Mesenchymal stem cell (in vitro differentiated cells and primary cell): ENCODE data around the gene VRK2.

ENCODE experiments used
- DNase-seq: peaks from one replicate; pipeline ENCODE4 v3.0.0-alpha.2; 2013
- H2AFZ ChIP-seq: one replicate; pipeline ENCODE4 v1.6.1; 2013; ENCODE audit warnings: low read depth, mild to moderate bottlenecking, control low read depth, inconsistent platforms, low read length, moderate library complexity
- H2AK5ac ChIP-seq: 2 replicates; pipeline ENCODE4 v1.6.1; 2013; ENCODE audit warnings: low read length, moderate library complexity, mild to moderate bottlenecking, inconsistent platforms; ENCODE audit not compliant: severe bottlenecking
- H2BK120ac ChIP-seq: one replicate; pipeline ENCODE4 v1.6.1; 2013; ENCODE audit warnings: low read depth, mild to moderate bottlenecking, inconsistent platforms, low read length, moderate library complexity
- H2BK12ac ChIP-seq, 2 experiments: one replicate each; pipeline ENCODE4 v1.6.1; 2013; ENCODE audit warnings: inconsistent platforms in 2 of 2, low read length in 2 of 2, mild to moderate bottlenecking in 2 of 2, moderate library complexity in 2 of 2, control low read depth in 1 of 2
- H2BK15ac ChIP-seq: one replicate; pipeline ENCODE4 v1.6.1; 2013; ENCODE audit warnings: mild to moderate bottlenecking, low read depth, inconsistent platforms; ENCODE audit not compliant: poor library complexity, severe bottlenecking
- H2BK5ac ChIP-seq: 2 replicates; pipeline ENCODE4 v1.6.1; 2013; ENCODE audit warnings: low read depth, mild to moderate bottlenecking, low read length, control low read depth, inconsistent platforms; ENCODE audit not compliant: poor library complexity, severe bottlenecking
- H3K14ac ChIP-seq, 2 experiments: one replicate each; pipeline ENCODE4 v1.6.1; 2013; ENCODE audit warnings: inconsistent platforms in 2 of 2, low read length in 2 of 2, control low read depth in 1 of 2, mild to moderate bottlenecking in 1 of 2, moderate library complexity in 1 of 2
- H3K18ac ChIP-seq, 2 experiments: one replicate each; pipeline ENCODE4 v1.6.1; 2013; ENCODE audit warnings: inconsistent platforms in 2 of 2, low read length in 2 of 2, control low read depth in 1 of 2, low read depth in 1 of 2, mild to moderate bottlenecking in 1 of 2
- H3K23ac ChIP-seq, 2 experiments: one replicate each; pipeline ENCODE4 v1.6.1; 2013; ENCODE audit warnings: inconsistent platforms in 2 of 2, low read length in 2 of 2, mild to moderate bottlenecking in 2 of 2, moderate library complexity in 2 of 2, control low read depth in 1 of 2
- H3K27ac ChIP-seq: 2 replicates; pipeline ENCODE4 v1.5.1; 2013; ENCODE audit warnings: mild to moderate bottlenecking, moderate library complexity, low read length, control low read depth, inconsistent platforms; ENCODE audit not compliant: poor library complexity, severe bottlenecking
- H3K27me3 ChIP-seq, 2 experiments: 2 replicates each; pipeline versions ENCODE4 v1.6.1 to v1.7.0; 2013; ENCODE audit warnings: low read length in 2 of 2, mild to moderate bottlenecking in 2 of 2, moderate library complexity in 2 of 2, control low read depth in 1 of 2, inconsistent platforms in 1 of 2; ENCODE audit not compliant: control insufficient read depth in 1 of 2, insufficient read depth in 1 of 2
- H3K36me3 ChIP-seq, 2 experiments: 2 replicates each; pipeline versions ENCODE4 v1.6.1 to v1.7.0; 2013; ENCODE audit warnings: low read length in 2 of 2, control low read depth in 1 of 2, inconsistent platforms in 1 of 2, low read depth in 1 of 2, mild to moderate bottlenecking in 1 of 2; ENCODE audit not compliant: insufficient read depth in 2 of 2, control insufficient read depth in 1 of 2
- H3K4ac ChIP-seq, 2 experiments: one replicate each; pipeline ENCODE4 v1.6.1; 2013; ENCODE audit warnings: inconsistent platforms in 2 of 2, low read length in 2 of 2, mild to moderate bottlenecking in 2 of 2, moderate library complexity in 2 of 2, control low read depth in 1 of 2, low read depth in 1 of 2
- H3K4me1 ChIP-seq: 2 replicates; pipeline ENCODE4 v1.6.1; 2013; ENCODE audit warnings: low read depth, low read length, control low read depth; ENCODE audit not compliant: control insufficient read depth, insufficient read depth
- H3K4me2 ChIP-seq: 2 replicates; pipeline ENCODE4 v1.6.1; 2013; ENCODE audit warnings: low read length, mild to moderate bottlenecking, inconsistent platforms; ENCODE audit not compliant: poor library complexity, severe bottlenecking
- H3K4me3 ChIP-seq, 2 experiments: 2 replicates each; pipeline versions ENCODE4 v1.5.1 to v1.7.0; 2013; ENCODE audit warnings: low read length in 2 of 2, mild to moderate bottlenecking in 2 of 2, control low read depth in 1 of 2, low read depth in 1 of 2; ENCODE audit not compliant: insufficient read depth in 1 of 2
- H3K79me1 ChIP-seq: replicated peaks from 2 replicates; pipeline ENCODE4 v1.6.1; 2013; ENCODE audit warnings: mild to moderate bottlenecking, control low read depth, low read length, inconsistent platforms; ENCODE audit not compliant: poor library complexity, severe bottlenecking
- H3K9ac ChIP-seq: 2 replicates; pipeline ENCODE4 v1.7.0; 2013; ENCODE audit warnings: mild to moderate bottlenecking, low read length, moderate library complexity
- H3K9me3 ChIP-seq: 2 replicates; pipeline ENCODE4 v1.7.0; 2013; ENCODE audit warnings: mild to moderate bottlenecking, low read length; ENCODE audit not compliant: control insufficient read depth
- H4K8ac ChIP-seq: one replicate; pipeline ENCODE4 v1.6.1; 2013; ENCODE audit warnings: inconsistent platforms, mild to moderate bottlenecking, low read length, moderate library complexity
- H4K91ac ChIP-seq: one replicate; pipeline ENCODE4 v1.6.1; 2013; ENCODE audit warnings: mild to moderate bottlenecking, low read length, inconsistent platforms
- WGBS: methylation state at CpG from one replicate; pipeline ENCODE4 v1.1.7; 2013; ENCODE audit warnings: mixed read lengths; 5-methylcytosine and 5-hydroxymethylcytosine counted together

Gene VRK2

GRCh38 chr2:58039170-58039611 lies 7.4 kb upstream of the VRK2 start:
- H3K9ac ChIP-seq, result peak overlapping the region; percentile 73
- no peak overlapping the region for H2BK5ac ChIP-seq
- no peak overlapping the region for H4K8ac ChIP-seq
- no peak overlapping the region for H3K18ac ChIP-seq
- H2AK5ac ChIP-seq, result no peak overlapping the region
- no peaks in the 10 kb centered on the region for H3K27me3 ChIP-seq
- H2AFZ ChIP-seq, result no peak overlapping the region
- H4K91ac ChIP-seq, result no peak overlapping the region
- H3K79me1 ChIP-seq, result no peaks in the 10 kb centered on the region
- WGBS, result 69% methylated on average over 1 of the region's 1 CpG
- no peak overlapping the region for H2BK120ac ChIP-seq
- H3K4me3 ChIP-seq, result peak overlapping the region in 1 of 2 experiments; percentile 39
- H3K9me3 ChIP-seq, result no peaks in the 10 kb centered on the region
- H3K27ac ChIP-seq, result no peak overlapping the region
- no peak overlapping the region for H3K23ac ChIP-seq
- H3K14ac ChIP-seq, result no peak overlapping the region
- H2BK12ac ChIP-seq, result no peak overlapping the region
- DNase-seq, result peak; percentile 30
- no peak overlapping the region for H3K4me2 ChIP-seq
- H3K4me1 ChIP-seq, result no peaks in the 10 kb centered on the region
- no peaks in the 10 kb centered on the region for H3K36me3 ChIP-seq
- no peak overlapping the region for H3K4ac ChIP-seq
- no peak overlapping the region for H2BK15ac ChIP-seq

- no peaks in the 10 kb centered on the region for H3K27me3 ChIP-seq
- no peak overlapping the region for H3K14ac ChIP-seq
- H2BK120ac ChIP-seq, result no peak overlapping the region
- H4K91ac ChIP-seq, result no peak overlapping the region
- H2BK15ac ChIP-seq, result no peak overlapping the region
- H3K23ac ChIP-seq, result no peak overlapping the region
- 40% methylated on average over 1 of the region's 2 CpGs for WGBS
- no peak overlapping the region for H3K4me3 ChIP-seq
- H2BK12ac ChIP-seq, result no peak overlapping the region
- H3K18ac ChIP-seq, result no peak overlapping the region
- H2BK5ac ChIP-seq, result no peak overlapping the region
- no peak overlapping the region for H2AK5ac ChIP-seq
- no peak overlapping the region for H3K4me2 ChIP-seq
- no peaks in the 10 kb centered on the region for H3K36me3 ChIP-seq
- DNase-seq, result peak; percentile 59
- no peak overlapping the region for H3K27ac ChIP-seq
- H2AFZ ChIP-seq, result no peak overlapping the region
- H3K9me3 ChIP-seq, result no peaks in the 10 kb centered on the region
- no peak overlapping the region for H3K9ac ChIP-seq
- no peak overlapping the region for H4K8ac ChIP-seq
- peaks cover 5% of the 10 kb centered on the region for H3K4me1 ChIP-seq
- H3K79me1 ChIP-seq, result peaks cover 3% of the 10 kb centered on the region
- no peak overlapping the region for H3K4ac ChIP-seq
These were observed 4.1 kb upstream of the VRK2 start for GRCh38 chr2:58042486-58042970.

GRCh38 chr2:58044145-58044544 lies 2.5 kb upstream of the VRK2 start:
- no peak overlapping the region for H2BK120ac ChIP-seq
- H2BK5ac ChIP-seq, result no peak overlapping the region
- peak overlapping the region; percentile 69 for H2AK5ac ChIP-seq
- no peak overlapping the region for H2BK12ac ChIP-seq
- 100% methylated on average over 1 of the region's 3 CpGs for WGBS
- no peak overlapping the region for H3K14ac ChIP-seq
- peaks cover 3% of the 10 kb centered on the region for H3K79me1 ChIP-seq
- H2BK15ac ChIP-seq, result no peak overlapping the region
- H3K4me2 ChIP-seq, result no peak overlapping the region
- peaks cover 0 to 5% of the 10 kb centered on the region in 2 experiments for H3K36me3 ChIP-seq
- no peaks in the 10 kb centered on the region for H3K9me3 ChIP-seq
- H3K4me3 ChIP-seq, result no peak overlapping the region
- no peak overlapping the region for H3K9ac ChIP-seq
- no peak overlapping the region for H3K27ac ChIP-seq
- H3K4me1 ChIP-seq, result peaks cover 5% of the 10 kb centered on the region
- no peak overlapping the region for H2AFZ ChIP-seq
- no peak overlapping the region for H3K18ac ChIP-seq
- no peak overlapping the region for H4K8ac ChIP-seq
- no peaks in the 10 kb centered on the region for H3K27me3 ChIP-seq
- H3K4ac ChIP-seq, result no peak overlapping the region
- no peak for DNase-seq
- H3K23ac ChIP-seq, result no peak overlapping the region
- H4K91ac ChIP-seq, result no peak overlapping the region

GRCh38 chr2:58045580-58046334 lies 849 bp upstream of the VRK2 start:
- Histone ChIP-seq H3K4me3 (peak overlapping the region in 1 of 2 experiments; percentile 88), H3K9me3 (no peaks in the 10 kb centered on the region), H2BK12ac (no peak overlapping the region), H2BK120ac (no peak overlapping the region), H2AK5ac (no peak overlapping the region), H3K4me2 (peak overlapping the region; percentile 63), H2AFZ (no peak overlapping the region), H3K79me1 (peaks cover 3% of the 10 kb centered on the region), H4K91ac (no peak overlapping the region), H2BK5ac (no peak overlapping the region), H3K27me3 (no peaks in the 10 kb centered on the region), H3K4me1 (peaks cover 5% of the 10 kb centered on the region), H3K14ac (no peak overlapping the region), H2BK15ac (no peak overlapping the region), H3K27ac (peak overlapping the region; percentile 87), H4K8ac (peak overlapping the region; percentile 49), H3K36me3 (peaks cover 0 to 18% of the 10 kb centered on the region in 2 experiments), H3K4ac (peak overlapping the region in 1 of 2 experiments; percentile 73), H3K9ac (peak overlapping the region; percentile 96), H3K23ac (no peak overlapping the region), H3K18ac (peak overlapping the region in 1 of 2 experiments; percentile 33)
- WGBS, result 80% methylated on average over 15 of the region's 17 CpGs
- DNase-seq, result no peak
